HCT116 (cell line): ENCODE measurements around the gene ORMDL1.

Source experiments
- ATF3 ChIP-seq: IDR thresholded peaks from 2 replicates; pipeline ENCODE4 v1.6.1; 2012
- CEBPB ChIP-seq: IDR thresholded peaks from 2 replicates; pipeline ENCODE4 v1.6.1; 2012; ENCODE audit warnings: low read depth
- CTCF ChIP-seq, 3 experiments: fragments of 200-600 bp in 1 of 3; sonication (generic) in 1 of 3; IDR thresholded peaks in 2 of 3; conservative IDR thresholded peaks in 1 of 3; 2 replicates each; pipeline ENCODE4 v1.5.1; 2012 to 2017; ENCODE audit warnings: low read depth in 2 of 3, low read length in 2 of 3, antibody characterized with exemption in 1 of 3, borderline replicate concordance in 1 of 3, control low read depth in 1 of 3, mild to moderate bottlenecking in 1 of 3, mixed read lengths in 1 of 3, mixed run types in 1 of 3, moderate library complexity in 1 of 3; ENCODE audit not compliant: insufficient read depth in 1 of 3
- EGR1 ChIP-seq: IDR thresholded peaks from 2 replicates; pipeline ENCODE4 v1.6.1; 2012; ENCODE audit warnings: low read depth
- EZH2 ChIP-seq: fragments of 200-600 bp; sonication (generic); IDR thresholded peaks from 2 replicates; pipeline ENCODE4 v1.6.1; 2017; ENCODE audit warnings: antibody characterized with exemption, mixed run types
- EZH2phosphoT487 ChIP-seq: fragments of 200-600 bp; IDR thresholded peaks from 2 replicates; pipeline ENCODE4 v1.6.1; 2018; ENCODE audit warnings: antibody characterized with exemption, borderline replicate concordance
- FOSL1 ChIP-seq: IDR thresholded peaks from 2 replicates; pipeline ENCODE4 v1.6.1; 2012; ENCODE audit warnings: low read depth
- POLR2A ChIP-seq: IDR thresholded peaks from 2 replicates; pipeline ENCODE4 v1.7.0; 2011; ENCODE audit warnings: borderline replicate concordance; ENCODE audit not compliant: insufficient read depth, insufficient read length; ENCODE audit errors: extremely low read depth
- POLR2AphosphoS5 ChIP-seq: IDR thresholded peaks from 2 replicates; pipeline ENCODE4 v1.6.1; 2011; ENCODE audit warnings: mild to moderate bottlenecking, low read depth, low read length, moderate library complexity
- RAD21 ChIP-seq: IDR thresholded peaks from 2 replicates; pipeline ENCODE4 v1.6.1; 2012; ENCODE audit warnings: low read depth, mild to moderate bottlenecking
- TCF7L2 ChIP-seq: IDR thresholded peaks from 2 replicates; pipeline ENCODE4 v1.7.0; 2011; ENCODE audit warnings: borderline replicate concordance, inconsistent platforms; ENCODE audit not compliant: insufficient read depth, insufficient read length; ENCODE audit errors: extremely low read depth
- ZBTB33 ChIP-seq: IDR thresholded peaks from 2 replicates; pipeline ENCODE4 v1.6.1; 2011; ENCODE audit warnings: mild to moderate bottlenecking, low read length, moderate library complexity; ENCODE audit not compliant: insufficient replicate concordance; ENCODE audit errors: extremely low read depth
- ZNF274 ChIP-seq: fragments of 200-500 bp; sonication (Bioruptor generic); IDR thresholded peaks from 2 replicates; pipeline ENCODE4 v1.6.1; 2014; ENCODE audit warnings: mild to moderate bottlenecking, low read depth, low read length, inconsistent platforms
- TF ChIP-seq, protein P1 (sequence below): IDR thresholded peaks from 2 replicates; pipeline ENCODE4 v1.6.1; 2012; ENCODE audit warnings: low read depth

DNA sequence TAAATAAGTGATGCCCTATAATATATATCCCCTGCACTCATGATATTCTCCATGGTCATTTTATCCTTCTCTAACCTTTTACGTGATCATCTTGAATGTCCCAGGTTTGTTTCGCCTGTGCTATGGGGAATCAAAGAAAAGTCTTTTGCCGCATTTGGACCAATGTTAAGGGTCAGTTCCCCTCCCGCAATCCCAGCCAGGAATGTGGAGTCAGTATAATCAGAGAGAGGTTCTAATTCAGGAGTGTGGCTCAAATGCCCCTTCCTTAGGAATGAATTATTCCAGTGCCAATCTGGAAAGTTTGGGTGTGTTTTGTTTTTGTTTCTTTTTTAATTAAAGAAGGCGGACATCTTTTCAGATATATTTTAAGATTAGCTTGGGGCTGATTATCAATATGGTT lies 41.9 kb upstream of the ORMDL1 start:
- no peak for TF ChIP-seq POLR2A
- TF ChIP-seq CTCF (IDR thresholded peaks at IDR 0.05 in 2 of 3, conservative IDR thresholded peaks at IDR 0.05 in 1 of 3; ENCODE audit: borderline replicate concordance in 1 of 3, insufficient read depth in 1 of 3, low read depth in 2 of 3, low read length in 2 of 3): no peak
- TF ChIP-seq, protein P1, sequence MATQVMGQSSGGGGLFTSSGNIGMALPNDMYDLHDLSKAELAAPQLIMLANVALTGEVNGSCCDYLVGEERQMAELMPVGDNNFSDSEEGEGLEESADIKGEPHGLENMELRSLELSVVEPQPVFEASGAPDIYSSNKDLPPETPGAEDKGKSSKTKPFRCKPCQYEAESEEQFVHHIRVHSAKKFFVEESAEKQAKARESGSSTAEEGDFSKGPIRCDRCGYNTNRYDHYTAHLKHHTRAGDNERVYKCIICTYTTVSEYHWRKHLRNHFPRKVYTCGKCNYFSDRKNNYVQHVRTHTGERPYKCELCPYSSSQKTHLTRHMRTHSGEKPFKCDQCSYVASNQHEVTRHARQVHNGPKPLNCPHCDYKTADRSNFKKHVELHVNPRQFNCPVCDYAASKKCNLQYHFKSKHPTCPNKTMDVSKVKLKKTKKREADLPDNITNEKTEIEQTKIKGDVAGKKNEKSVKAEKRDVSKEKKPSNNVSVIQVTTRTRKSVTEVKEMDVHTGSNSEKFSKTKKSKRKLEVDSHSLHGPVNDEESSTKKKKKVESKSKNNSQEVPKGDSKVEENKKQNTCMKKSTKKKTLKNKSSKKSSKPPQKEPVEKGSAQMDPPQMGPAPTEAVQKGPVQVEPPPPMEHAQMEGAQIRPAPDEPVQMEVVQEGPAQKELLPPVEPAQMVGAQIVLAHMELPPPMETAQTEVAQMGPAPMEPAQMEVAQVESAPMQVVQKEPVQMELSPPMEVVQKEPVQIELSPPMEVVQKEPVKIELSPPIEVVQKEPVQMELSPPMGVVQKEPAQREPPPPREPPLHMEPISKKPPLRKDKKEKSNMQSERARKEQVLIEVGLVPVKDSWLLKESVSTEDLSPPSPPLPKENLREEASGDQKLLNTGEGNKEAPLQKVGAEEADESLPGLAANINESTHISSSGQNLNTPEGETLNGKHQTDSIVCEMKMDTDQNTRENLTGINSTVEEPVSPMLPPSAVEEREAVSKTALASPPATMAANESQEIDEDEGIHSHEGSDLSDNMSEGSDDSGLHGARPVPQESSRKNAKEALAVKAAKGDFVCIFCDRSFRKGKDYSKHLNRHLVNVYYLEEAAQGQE: no peak
- TF ChIP-seq POLR2AphosphoS5: no peak
- TF ChIP-seq ZNF274: no peak
- no peak for TF ChIP-seq ZBTB33
- no peak for TF ChIP-seq EZH2
- no peak for TF ChIP-seq RAD21
- no peak for TF ChIP-seq TCF7L2
- TF ChIP-seq EGR1: no peak
- TF ChIP-seq EZH2phosphoT487: no peak
- no peak for TF ChIP-seq CEBPB
- no peak for TF ChIP-seq FOSL1
- no peak for TF ChIP-seq ATF3
